ENCODE measurements around the gene MZT2A.
"Not testable (repeated sequence)": the region's sequence is repeated elsewhere in the genome, so short reads cannot be mapped to it uniquely, and the experiment has no call there.

GRCh38 chr2:131444736-131445514 is 47.3 kb downstream of the MZT2A start:
- TF ChIP-seq MAX, REST, SP1, RXRA, JUND (IDR thresholded peaks at IDR 0.05): not testable (repeated sequence)
- TF ChIP-seq, protein P1, sequence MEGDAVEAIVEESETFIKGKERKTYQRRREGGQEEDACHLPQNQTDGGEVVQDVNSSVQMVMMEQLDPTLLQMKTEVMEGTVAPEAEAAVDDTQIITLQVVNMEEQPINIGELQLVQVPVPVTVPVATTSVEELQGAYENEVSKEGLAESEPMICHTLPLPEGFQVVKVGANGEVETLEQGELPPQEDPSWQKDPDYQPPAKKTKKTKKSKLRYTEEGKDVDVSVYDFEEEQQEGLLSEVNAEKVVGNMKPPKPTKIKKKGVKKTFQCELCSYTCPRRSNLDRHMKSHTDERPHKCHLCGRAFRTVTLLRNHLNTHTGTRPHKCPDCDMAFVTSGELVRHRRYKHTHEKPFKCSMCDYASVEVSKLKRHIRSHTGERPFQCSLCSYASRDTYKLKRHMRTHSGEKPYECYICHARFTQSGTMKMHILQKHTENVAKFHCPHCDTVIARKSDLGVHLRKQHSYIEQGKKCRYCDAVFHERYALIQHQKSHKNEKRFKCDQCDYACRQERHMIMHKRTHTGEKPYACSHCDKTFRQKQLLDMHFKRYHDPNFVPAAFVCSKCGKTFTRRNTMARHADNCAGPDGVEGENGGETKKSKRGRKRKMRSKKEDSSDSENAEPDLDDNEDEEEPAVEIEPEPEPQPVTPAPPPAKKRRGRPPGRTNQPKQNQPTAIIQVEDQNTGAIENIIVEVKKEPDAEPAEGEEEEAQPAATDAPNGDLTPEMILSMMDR (IDR thresholded peaks at IDR 0.05; ENCODE audit: low read depth, low read length, missing input control) = not testable (repeated sequence)

All from liver (tissue), 3 donors.